HUES64 (cell line): Measurements from ENCODE around the gene FBXO5.

ENCODE experiments used
- H3K27ac ChIP-seq: 2 replicates; pipeline ENCODE4 v1.7.0; 2013; ENCODE audit warnings: low read depth, low read length, inconsistent platforms
- H3K27me3 ChIP-seq: 2 replicates; pipeline ENCODE4 v1.6.1; 2013; ENCODE audit warnings: mild to moderate bottlenecking, low read length; ENCODE audit not compliant: insufficient read depth
- H3K36me3 ChIP-seq: 2 replicates; pipeline ENCODE4 v1.6.1; 2013; ENCODE audit warnings: mild to moderate bottlenecking, low read length; ENCODE audit not compliant: insufficient read depth
- H3K4me1 ChIP-seq: 2 replicates; pipeline ENCODE4 v1.6.1; 2013; ENCODE audit warnings: mild to moderate bottlenecking, low read length, moderate library complexity; ENCODE audit not compliant: insufficient read depth
- H3K4me3 ChIP-seq: 2 replicates; pipeline ENCODE4 v1.5.1; 2013; ENCODE audit warnings: mild to moderate bottlenecking, low read length, moderate library complexity
- H3K9ac ChIP-seq: 2 replicates; pipeline ENCODE4 v1.6.1; 2013; ENCODE audit warnings: mild to moderate bottlenecking, low read depth, low read length
- H3K9me3 ChIP-seq: 2 replicates; pipeline ENCODE4 v1.6.1; 2013; ENCODE audit warnings: low read depth, low read length; ENCODE audit not compliant: insufficient read depth
- WGBS: fragments of 150-250, 120-280 bp; methylation state at CpG from one replicate; pipeline ENCODE4 v1.1.7; 2013; ENCODE audit warnings: missing lambda C conversion rate; 5-methylcytosine and 5-hydroxymethylcytosine counted together

FBXO5 gene

GRCh38 chr6:152948150-152948768 lies 34.6 kb downstream of the FBXO5 start:
- no peak overlapping the region for H3K27ac ChIP-seq
- no peaks in the 10 kb centered on the region for H3K27me3 ChIP-seq
- 66% methylated on average over 9 of the region's 9 CpGs for WGBS
- H3K9me3 ChIP-seq = no peaks in the 10 kb centered on the region
- peaks cover 22% of the 10 kb centered on the region for H3K4me1 ChIP-seq
- no peak overlapping the region for H3K4me3 ChIP-seq
- H3K9ac ChIP-seq = no peak overlapping the region
- H3K36me3 ChIP-seq = no peaks in the 10 kb centered on the region

DNA sequence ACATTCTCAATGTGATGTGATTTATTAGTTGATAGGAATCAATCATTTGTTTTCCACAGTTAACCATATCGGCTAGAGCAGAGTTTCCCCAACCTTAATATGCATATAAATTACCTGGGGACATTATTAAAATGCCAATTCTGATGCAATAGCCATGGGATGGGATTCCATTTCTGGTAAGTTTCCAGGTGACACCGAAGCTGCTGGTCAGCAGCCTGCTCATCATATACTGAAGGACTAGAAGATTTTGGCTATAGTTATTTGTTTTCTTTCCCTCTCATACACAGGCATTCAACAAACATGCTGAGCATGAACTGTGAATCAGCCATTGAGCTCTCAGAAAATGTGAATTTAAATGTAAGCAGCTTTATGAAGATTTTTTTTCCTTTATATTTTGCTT lies 35.8 kb downstream of the FBXO5 start:
- no peak overlapping the region for H3K27ac ChIP-seq
- peaks cover 11% of the 10 kb centered on the region for H3K4me1 ChIP-seq
- H3K4me3 ChIP-seq = no peak overlapping the region
- H3K36me3 ChIP-seq = no peaks in the 10 kb centered on the region
- 82% methylated on average over 1 of the region's 2 CpGs for WGBS
- H3K9me3 ChIP-seq = no peaks in the 10 kb centered on the region
- H3K27me3 ChIP-seq = no peaks in the 10 kb centered on the region
- H3K9ac ChIP-seq = no peak overlapping the region

DNA sequence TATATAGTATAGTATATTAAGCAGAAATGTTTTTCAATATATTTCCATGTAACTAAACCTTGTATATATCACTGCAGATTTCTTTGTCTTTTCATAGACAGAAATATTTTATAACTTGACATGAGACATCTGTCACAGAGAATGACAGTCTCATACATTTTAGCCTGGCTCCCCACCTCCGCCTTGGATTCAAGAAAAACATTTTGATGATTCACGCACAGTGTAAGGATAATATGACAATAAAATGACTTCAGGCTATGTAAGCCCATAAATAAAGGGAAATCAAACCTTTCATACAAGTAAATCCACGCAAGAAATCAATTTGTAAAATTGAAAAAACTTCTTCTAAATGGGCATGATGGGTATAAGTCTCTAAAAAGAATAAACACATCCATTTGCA lies 36.4 kb downstream of the FBXO5 start:
- H3K9me3 ChIP-seq = no peaks in the 10 kb centered on the region
- H3K4me1 ChIP-seq = peaks cover 7% of the 10 kb centered on the region; the same call in 1 of the 2 replicates
- no peaks in the 10 kb centered on the region for H3K36me3 ChIP-seq
- no peak overlapping the region for H3K27ac ChIP-seq
- H3K4me3 ChIP-seq = no peak overlapping the region
- WGBS = 71% methylated on average over 1 of the region's 3 CpGs
- no peak overlapping the region for H3K9ac ChIP-seq
- H3K27me3 ChIP-seq = no peaks in the 10 kb centered on the region

DNA sequence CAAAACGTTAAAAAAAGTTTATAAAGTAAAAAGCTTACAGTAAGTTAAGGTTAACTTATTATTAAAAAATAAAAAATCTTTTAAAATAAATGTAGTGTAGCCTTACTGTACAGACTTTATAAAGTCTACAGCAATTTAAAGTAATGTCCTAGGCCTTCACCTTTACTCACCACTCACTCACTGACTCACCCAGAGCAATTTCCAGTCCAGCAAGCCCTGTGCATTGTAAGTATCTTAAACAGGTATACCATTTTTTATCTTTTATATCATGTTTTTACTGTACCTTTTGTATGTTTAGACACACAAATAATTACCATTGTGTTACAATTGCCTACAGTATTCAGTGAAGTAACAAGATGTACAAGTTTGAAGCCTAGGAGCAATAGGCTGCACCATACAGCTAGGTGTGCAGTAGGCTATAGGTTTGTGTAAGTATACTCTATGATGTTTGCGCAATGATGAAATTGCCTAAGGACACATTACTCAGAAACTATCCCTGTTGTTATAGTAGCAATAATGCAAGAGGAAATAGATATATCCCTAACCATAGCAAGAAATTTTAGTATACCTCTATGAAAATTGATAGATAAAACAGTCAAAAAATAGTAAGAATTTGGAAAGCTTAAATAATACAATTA lies 39.5 kb downstream of the FBXO5 start:
- H3K9me3 ChIP-seq = no peaks in the 10 kb centered on the region
- no peak overlapping the region for H3K27ac ChIP-seq
- no peak overlapping the region for H3K4me3 ChIP-seq
- 100% methylated on average over 1 of the region's 2 CpGs for WGBS
- H3K27me3 ChIP-seq = no peaks in the 10 kb centered on the region
- no peak overlapping the region for H3K9ac ChIP-seq
- peaks cover 7% of the 10 kb centered on the region; the same call in 1 of the 2 replicates for H3K4me1 ChIP-seq
- no peaks in the 10 kb centered on the region for H3K36me3 ChIP-seq

DNA sequence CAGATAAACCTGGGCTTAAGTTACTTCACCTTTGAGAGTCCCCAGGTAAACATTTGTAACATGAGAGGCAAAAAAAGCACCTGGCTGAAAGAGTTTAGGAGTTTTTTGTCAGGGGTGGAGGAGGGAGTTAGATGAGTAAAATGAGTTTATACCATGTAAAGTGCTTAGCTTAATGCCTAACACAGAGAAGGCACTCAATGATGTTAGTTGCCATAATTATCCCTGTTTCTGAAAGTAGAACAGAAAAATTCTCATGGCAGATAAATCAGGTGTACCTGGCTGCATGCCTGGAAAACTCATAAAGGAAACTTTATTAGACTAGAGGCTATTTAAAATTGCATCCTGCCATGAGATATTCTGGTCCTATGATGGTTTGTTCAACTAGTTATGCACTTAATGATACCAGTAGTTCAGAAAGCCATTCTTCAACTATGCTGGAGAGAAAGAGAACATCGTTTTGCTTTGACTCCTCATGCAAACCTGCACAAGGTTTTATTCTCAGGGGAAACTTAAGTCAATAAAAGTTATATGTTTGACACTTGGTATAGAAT lies 40.4 kb downstream of the FBXO5 start:
- Histone ChIP-seq H3K27ac (no peak overlapping the region), H3K4me3 (no peak overlapping the region), H3K9ac (no peak overlapping the region), H3K4me1 (peaks cover 7% of the 10 kb centered on the region; the same call in 1 of the 2 replicates), H3K27me3 (no peaks in the 10 kb centered on the region), H3K9me3 (no peaks in the 10 kb centered on the region), H3K36me3 (no peaks in the 10 kb centered on the region)
- 100% methylated on average over 1 of the region's 1 CpG for WGBS

- Histone ChIP-seq H3K9ac (no peak overlapping the region), H3K27ac (no peak overlapping the region), H3K4me3 (no peak overlapping the region), H3K9me3 (no peaks in the 10 kb centered on the region), H3K36me3 (no peaks in the 10 kb centered on the region), H3K4me1 (peaks cover 1% of the 10 kb centered on the region; the same call in 1 of the 2 replicates), H3K27me3 (no peaks in the 10 kb centered on the region)
Observed at GRCh38 chr6:152941746-152942145, 41.1 kb downstream of the FBXO5 start.

GRCh38 chr6:152932865-152933264 lies 50.0 kb downstream of the FBXO5 start:
- Histone ChIP-seq H3K4me1 (no peaks in the 10 kb centered on the region), H3K9ac (no peak overlapping the region), H3K27me3 (no peaks in the 10 kb centered on the region), H3K36me3 (no peaks in the 10 kb centered on the region), H3K4me3 (no peak overlapping the region), H3K9me3 (no peaks in the 10 kb centered on the region), H3K27ac (no peak overlapping the region)
- 100% methylated on average over 2 of the region's 3 CpGs for WGBS

- no peaks in the 10 kb centered on the region for H3K27me3 ChIP-seq
Observed at GRCh38 chr6:152922706-152923105, 60.1 kb downstream of the FBXO5 start.

More at GRCh38 chr6:152922706-152923105, 60.1 kb downstream of the FBXO5 start:
- Histone ChIP-seq H3K9me3 (no peaks in the 10 kb centered on the region), H3K4me3 (no peak overlapping the region), H3K27ac (no peak overlapping the region), H3K36me3 (no peaks in the 10 kb centered on the region), H3K4me1 (peaks cover 10% of the 10 kb centered on the region), H3K9ac (no peak overlapping the region)
- 100% methylated on average over 2 of the region's 2 CpGs for WGBS
